ENCODE results near the gene SLC25A48.
"Not testable (repeated sequence)": the region's sequence is repeated elsewhere in the genome, so short reads cannot be mapped to it uniquely, and the experiment has no call there.

Gene SLC25A48

DNA sequence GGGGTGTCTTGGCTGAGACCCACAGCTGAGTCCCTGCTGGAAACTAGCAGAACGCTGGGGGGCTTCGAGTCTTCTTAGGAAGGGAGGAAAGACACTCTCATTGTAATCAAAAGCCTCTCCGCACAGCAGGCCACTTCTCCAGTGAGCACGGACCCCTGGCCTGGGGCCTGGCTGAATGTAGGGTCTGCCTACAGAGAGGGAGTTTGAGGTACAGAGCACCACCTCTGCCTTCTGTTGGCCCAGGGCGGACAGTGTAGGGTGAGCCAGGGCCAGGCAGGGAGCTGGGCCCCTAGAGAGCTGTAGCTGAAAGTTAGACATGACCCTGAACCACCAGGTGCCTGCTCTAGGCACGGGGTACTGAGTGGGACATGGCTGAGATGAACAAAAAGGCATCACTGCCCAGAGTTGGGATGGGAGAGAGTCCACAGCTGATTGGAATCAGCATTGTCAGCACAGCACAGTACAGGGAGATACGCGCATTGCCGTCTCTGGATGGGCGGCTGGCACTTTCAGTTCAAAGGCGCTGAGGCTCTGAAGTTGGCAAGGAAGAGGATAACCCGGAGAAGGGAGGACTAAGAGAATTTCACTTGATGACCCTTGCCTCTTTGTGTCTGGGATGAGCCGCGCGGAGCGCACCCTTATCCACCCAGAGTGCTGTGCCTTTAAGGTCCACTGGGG, 363 bp upstream of the SLC25A48 start:
- H3K4me3 ChIP-seq (ENCODE audit: low read length), result no peak overlapping the region
- no peak for TF ChIP-seq ZNF274 (IDR thresholded peaks at IDR 0.05; ENCODE audit: low read depth, low read length)

GRCh38 chr5:135835766-135836165, 1.3 kb downstream of the SLC25A48 start:
- no peak for TF ChIP-seq ZNF274 (IDR thresholded peaks at IDR 0.05; ENCODE audit: low read depth, low read length)
- H3K4me3 ChIP-seq (ENCODE audit: low read length), result no peak overlapping the region

DNA sequence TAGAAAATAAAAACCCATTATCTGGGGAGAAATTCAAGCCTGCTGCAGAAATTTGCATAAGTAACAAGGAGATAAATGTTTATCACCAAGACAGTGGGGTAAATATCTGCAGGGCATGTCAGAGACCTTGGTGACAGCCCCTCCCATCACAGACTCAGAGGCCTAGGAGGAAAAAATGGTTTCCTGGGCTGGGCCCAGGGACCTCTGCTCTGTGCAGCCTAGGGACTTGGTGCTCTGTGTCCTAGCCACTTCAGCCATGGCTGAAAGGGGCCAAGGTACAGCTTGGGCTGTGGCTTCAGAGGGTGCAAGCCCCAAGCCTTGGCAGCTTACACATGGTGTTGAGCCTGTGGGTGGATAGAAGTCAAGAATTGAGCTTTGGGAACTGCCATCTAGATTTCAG, 3.9 kb downstream of the SLC25A48 start:
- not testable (repeated sequence) for H3K4me3 ChIP-seq (ENCODE audit: low read length)

DNA sequence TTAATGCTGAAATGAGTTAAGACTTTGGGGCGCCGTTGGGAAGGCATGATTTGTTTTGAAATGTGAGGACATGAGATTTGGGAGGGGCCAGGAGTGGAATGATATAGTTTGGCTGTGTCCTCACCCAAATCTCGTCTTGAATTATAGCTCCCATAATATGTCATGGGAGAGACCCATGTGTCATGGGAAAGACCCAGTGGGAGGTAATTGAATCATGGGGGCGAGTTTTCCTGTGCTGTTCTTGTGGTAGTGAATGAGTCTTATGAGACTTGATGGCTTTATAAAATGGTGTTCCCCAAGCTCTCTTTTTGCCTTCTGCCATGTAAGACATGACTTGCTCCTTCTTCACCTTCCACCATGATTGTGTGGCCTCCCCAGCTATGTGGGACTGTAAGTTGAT, 5.1 kb downstream of the SLC25A48 start:
- no peak for TF ChIP-seq ZNF274 (IDR thresholded peaks at IDR 0.05; ENCODE audit: low read depth, low read length)
- H3K4me3 ChIP-seq (ENCODE audit: low read length), result no peak overlapping the region

DNA sequence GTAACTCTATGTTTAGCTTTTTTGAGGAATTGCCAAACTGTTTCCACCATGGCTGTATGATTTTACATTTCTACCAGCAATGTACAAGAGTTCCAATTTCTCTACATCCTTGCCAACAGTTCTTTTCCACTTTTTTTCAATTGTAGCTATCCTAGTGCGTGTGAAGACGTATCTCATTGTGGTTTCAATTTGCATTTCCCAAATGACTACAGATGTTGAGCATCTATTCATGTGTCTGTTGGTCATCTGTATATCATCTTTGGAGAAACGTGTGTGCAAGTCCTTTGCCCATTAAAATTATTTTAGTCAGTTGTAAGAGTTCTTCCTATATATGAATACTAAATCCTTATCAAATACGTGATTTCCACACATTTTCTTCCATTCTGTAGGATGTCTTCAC, 6.5 kb downstream of the SLC25A48 start:
- no peak for TF ChIP-seq ZNF274 (IDR thresholded peaks at IDR 0.05; ENCODE audit: low read depth, low read length)
- no peak overlapping the region for H3K4me3 ChIP-seq (ENCODE audit: low read length)

DNA sequence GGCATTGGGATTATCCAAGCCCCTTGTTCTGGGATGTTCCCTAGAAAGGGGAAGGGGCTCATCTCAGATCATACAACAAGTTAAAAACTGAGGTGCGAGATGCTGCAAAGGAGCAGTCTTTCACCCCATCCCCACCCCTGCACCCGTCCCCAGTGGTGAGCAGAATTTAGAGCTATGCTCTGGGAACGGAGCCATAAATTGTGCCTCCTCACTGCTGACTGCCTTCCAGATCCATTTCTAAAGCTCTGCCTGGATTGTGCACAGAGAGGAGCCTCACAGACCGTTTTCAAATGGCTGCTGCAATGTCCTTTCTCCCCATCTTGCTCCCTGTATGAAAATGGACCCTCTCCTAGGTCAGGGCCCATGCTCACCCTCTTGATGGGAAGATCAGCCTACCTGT, 8.3 kb downstream of the SLC25A48 start:
- H3K4me3 ChIP-seq (ENCODE audit: low read length), result no peak overlapping the region
- no peak for TF ChIP-seq ZNF274 (IDR thresholded peaks at IDR 0.05; ENCODE audit: low read depth, low read length)

DNA sequence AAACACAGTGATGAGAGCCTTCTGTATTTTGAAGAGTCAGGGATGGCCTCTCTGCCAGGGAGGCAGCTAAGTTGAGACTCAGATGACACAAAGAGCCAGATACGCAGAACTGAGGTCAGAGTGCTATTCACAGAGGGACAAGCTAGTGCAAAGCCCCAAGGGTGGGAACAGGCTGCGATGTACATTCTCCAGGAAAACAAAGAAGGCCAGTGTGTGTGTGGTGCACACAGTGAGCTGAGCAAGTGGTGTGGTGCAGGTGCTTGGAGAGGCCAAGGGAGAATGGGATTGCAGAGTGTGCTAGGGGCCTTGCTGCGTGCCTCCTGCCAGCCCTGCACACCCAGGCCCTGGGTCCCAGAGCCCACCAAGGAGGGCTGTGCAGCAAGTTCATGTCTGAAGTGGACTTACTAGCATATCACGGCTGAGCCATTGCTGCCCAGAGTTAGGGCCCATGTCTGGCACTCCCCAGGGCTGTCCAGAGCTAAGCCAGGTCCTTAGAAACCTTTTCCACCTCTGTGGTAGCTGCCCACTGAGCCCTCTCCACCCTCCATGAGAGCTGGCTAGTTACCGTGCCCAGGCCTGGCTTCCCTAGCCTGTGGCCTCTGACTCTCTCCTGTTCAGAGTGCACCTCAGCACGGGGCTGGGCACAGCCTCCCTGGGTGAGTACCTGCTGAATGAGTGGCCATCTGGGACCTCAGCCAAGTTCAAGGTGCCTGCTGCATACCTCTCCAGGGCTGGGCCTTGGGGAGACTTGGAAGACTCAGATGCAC, 9.3 kb downstream of the SLC25A48 start:
- TF ChIP-seq ZNF274 (IDR thresholded peaks at IDR 0.05; ENCODE audit: low read depth, low read length), result no peak
- H3K4me3 ChIP-seq (ENCODE audit: low read length), result no peak overlapping the region

DNA sequence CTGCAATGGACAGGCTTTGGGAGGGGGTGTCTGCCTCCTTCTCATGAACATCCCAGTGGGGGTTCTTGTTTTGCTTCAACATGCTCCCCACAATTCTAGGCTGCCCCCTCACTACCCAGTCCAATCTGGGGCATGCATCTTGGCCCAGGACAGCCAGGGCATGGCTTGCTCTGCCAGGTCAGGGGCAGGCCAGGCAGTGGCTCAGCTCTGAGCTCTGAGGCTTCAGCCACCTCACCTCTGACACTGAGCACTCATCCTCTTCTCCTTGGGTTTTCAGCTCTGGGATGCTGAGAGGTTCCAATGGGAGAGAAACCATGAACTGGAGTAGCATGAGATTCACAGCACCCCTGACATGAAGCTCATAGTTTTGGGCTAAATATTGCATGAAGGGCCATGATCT, 11.8 kb downstream of the SLC25A48 start:
- H3K4me3 ChIP-seq (ENCODE audit: low read length), result no peak overlapping the region
- TF ChIP-seq ZNF274 (IDR thresholded peaks at IDR 0.05; ENCODE audit: low read depth, low read length), result no peak

- no peak for TF ChIP-seq ZNF274 (IDR thresholded peaks at IDR 0.05; ENCODE audit: low read depth, low read length)
- no peak overlapping the region for H3K4me3 ChIP-seq (ENCODE audit: low read length)
Observed at GRCh38 chr5:135847976-135848375, 13.5 kb downstream of the SLC25A48 start.

GRCh38 chr5:135850231-135850630, 15.8 kb downstream of the SLC25A48 start:
- no peak for TF ChIP-seq ZNF274 (IDR thresholded peaks at IDR 0.05; ENCODE audit: low read depth, low read length)
- no peak overlapping the region for H3K4me3 ChIP-seq (ENCODE audit: low read length)

GRCh38 chr5:135850671-135851070, 16.2 kb downstream of the SLC25A48 start:
- H3K4me3 ChIP-seq (ENCODE audit: low read length), result no peak overlapping the region
- TF ChIP-seq ZNF274 (IDR thresholded peaks at IDR 0.05; ENCODE audit: low read depth, low read length), result no peak

DNA sequence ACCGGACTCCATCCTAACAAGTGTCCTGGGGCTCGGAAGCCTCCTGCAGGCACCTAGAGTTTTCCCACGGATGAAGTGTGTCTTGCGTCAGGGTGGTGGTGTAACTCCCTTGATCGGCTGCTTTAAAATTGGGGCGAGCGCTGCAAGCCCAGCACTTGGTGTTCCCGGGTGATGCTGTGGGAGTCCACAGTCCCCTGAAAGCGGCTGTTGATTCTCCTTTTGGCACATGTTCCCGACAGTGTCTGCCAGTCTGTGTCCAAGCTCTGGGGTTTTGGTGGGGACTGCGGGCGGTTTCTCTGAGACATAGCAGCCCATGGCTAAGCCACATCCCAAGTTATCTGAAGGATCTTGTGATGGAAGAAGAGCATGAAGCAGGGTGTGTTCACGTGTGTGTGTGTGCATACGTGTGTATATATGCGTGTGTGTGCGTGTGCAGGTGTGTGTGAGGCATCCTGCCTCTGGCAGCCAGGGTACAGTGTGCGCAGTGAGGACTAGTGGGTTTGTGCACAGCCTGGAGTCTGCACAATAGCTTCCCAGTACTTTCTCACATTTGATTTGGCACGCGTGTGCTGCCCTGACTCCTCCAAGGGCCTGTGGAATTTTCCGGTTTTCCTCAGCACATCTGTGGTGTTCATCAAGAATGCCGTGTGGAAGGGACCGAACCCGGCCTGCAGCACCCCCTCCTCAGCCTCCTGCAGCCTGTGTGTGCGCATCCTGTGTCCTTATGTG, 16.9 kb downstream of the SLC25A48 start:
- no peak for TF ChIP-seq ZNF274 (IDR thresholded peaks at IDR 0.05; ENCODE audit: low read depth, low read length)
- no peak overlapping the region for H3K4me3 ChIP-seq (ENCODE audit: low read length)

DNA sequence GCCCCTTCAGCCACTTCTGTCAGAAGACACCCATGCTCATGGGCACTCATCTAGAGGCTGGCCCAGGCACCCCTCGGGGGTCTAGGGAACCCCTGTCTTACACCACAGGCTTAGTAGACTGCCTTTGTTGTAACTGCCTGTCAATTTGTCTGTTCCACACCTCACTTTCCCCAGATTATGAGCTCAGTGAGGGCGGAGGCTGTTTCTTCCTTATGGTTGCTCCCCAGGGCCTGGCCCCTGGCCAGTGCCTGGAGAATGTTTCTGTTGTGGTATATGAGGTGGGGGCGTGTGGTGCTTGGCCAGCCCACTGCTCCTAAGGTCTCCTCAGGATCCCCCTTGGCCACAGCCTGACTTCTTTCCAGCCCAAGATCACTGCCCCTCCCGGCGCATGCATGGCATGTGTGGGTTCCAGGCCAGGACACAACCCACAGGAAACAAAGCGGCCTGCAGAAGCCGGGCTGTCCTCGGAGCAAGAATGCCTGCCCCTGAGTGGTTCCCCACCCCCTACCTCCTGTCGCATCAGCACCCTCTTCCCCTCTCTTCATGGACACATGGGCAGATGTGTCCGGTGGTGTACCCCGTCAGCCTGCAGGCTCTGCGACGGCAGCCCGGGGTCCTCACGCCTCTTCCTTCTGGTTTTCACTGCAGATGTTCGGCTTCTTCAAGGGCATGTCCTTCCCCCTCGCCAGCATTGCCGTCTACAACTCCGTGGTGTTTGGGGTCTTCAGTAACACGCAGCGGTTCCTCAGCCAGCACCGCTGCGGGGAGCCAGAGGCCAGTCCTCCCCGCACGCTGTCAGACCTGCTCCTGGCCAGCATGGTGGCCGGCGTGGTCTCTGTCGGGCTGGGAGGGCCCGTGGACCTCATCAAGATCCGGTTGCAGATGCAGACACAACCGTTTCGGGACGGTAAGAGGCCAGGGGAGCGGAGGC, 17.7 kb downstream of the SLC25A48 start:
- no peak overlapping the region for H3K4me3 ChIP-seq (ENCODE audit: low read length)
- no peak for TF ChIP-seq ZNF274 (IDR thresholded peaks at IDR 0.05; ENCODE audit: low read depth, low read length)
